SK-N-SH (cell line): ENCODE measurements around the gene TRAF7. TPM values are rescaled to one million over a fixed set of nuclear protein-coding genes. Genes with fewer than 3 reads are reported as not detected.

Source experiments
- CTCF ChIA-PET: fragments of 300-600, 350-600 bp; formaldehyde crosslinking; extraction: SDS; loops from one replicate; lab custom pipeline; 2021; lab: Yijun Ruan, JAX
- POLR2A ChIA-PET: fragments of 350-600 bp; sonication (Branson Sonifier 250); formaldehyde crosslinking; extraction: SDS; loops from one replicate; lab custom pipeline; 2020; ENCODE audit warnings: antibody characterized with exemption, inconsistent platforms; lab: Yijun Ruan, JAX
- DNase-seq: peaks from one replicate; pipeline ENCODE4 v3.0.0; 2012
- H2AFZ ChIP-seq: fragments of 200-600 bp; sonication (generic); 2 replicates; pipeline ENCODE4 v1.8.1; 2016; ENCODE audit warnings: antibody characterized with exemption, mild to moderate bottlenecking, low read depth
- H3F3A ChIP-seq: fragments of 200-600 bp; sonication (generic); replicated peaks from 2 replicates; pipeline ENCODE3; 2016; ENCODE audit warnings: antibody characterized with exemption, mild to moderate bottlenecking; ENCODE audit not compliant: insufficient read depth
- H3K27ac ChIP-seq, 2 experiments: fragments of 200-500 bp in 1 of 2; fragments of 200-600 bp in 1 of 2; sonication (Bioruptor generic) in 1 of 2; sonication (generic), shearing (Covaris generic) in 1 of 2; 2 replicates each; pipeline versions ENCODE4 v1.5.1 to v1.6.1; 2014 to 2016; ENCODE audit warnings: low read depth in 2 of 2, inconsistent platforms in 1 of 2, low read length in 1 of 2, mild to moderate bottlenecking in 1 of 2, mixed read lengths in 1 of 2
- H3K27me3 ChIP-seq: fragments of 200-600 bp; sonication (generic), shearing (Covaris generic); 2 replicates; pipeline ENCODE4 v1.6.1; 2016; ENCODE audit warnings: mixed run types; ENCODE audit not compliant: insufficient read depth
- H3K36me3 ChIP-seq, 2 experiments: fragments of 200-500 bp in 1 of 2; fragments of 200-600 bp in 1 of 2; sonication (Bioruptor generic) in 1 of 2; sonication (generic) in 1 of 2; replicated peaks in 1 of 2; 2 replicates each; pipeline versions ENCODE3 to v1.5.1; 2014 to 2016; ENCODE audit warnings: low read length in 1 of 2, mild to moderate bottlenecking in 1 of 2; ENCODE audit not compliant: insufficient read depth in 2 of 2, control insufficient read depth in 1 of 2
- H3K4me1 ChIP-seq, 2 experiments: fragments of 200-500 bp in 1 of 2; fragments of 200-600 bp in 1 of 2; sonication (Bioruptor generic) in 1 of 2; sonication (generic), shearing (Covaris generic) in 1 of 2; 2 replicates each; pipeline versions ENCODE4 v1.5.1 to v1.6.1; 2014 to 2016; ENCODE audit warnings: low read depth in 1 of 2, low read length in 1 of 2, mixed run types in 1 of 2; ENCODE audit not compliant: insufficient read depth in 2 of 2, control insufficient read depth in 1 of 2
- H3K4me2 ChIP-seq: fragments of 200-600 bp; sonication (generic), shearing (Covaris generic); 2 replicates; pipeline ENCODE4 v1.6.1; 2017; ENCODE audit warnings: mixed run types
- H3K4me3 ChIP-seq, 2 experiments: fragments of 200-500 bp in 1 of 2; fragments of 200-600 bp in 1 of 2; sonication (Bioruptor generic) in 1 of 2; sonication (generic), shearing (Covaris generic) in 1 of 2; 2 replicates each; pipeline versions ENCODE4 v1.5.1 to v1.8.1; 2014 to 2016; ENCODE audit warnings: low read depth in 2 of 2, inconsistent platforms in 1 of 2, low read length in 1 of 2, mild to moderate bottlenecking in 1 of 2, mixed read lengths in 1 of 2, moderate library complexity in 1 of 2
- H3K79me2 ChIP-seq: fragments of 200-600 bp; sonication (generic); 2 replicates; pipeline ENCODE4 v1.8.1; 2017; ENCODE audit warnings: mild to moderate bottlenecking; ENCODE audit not compliant: insufficient read depth
- H3K9ac ChIP-seq: fragments of 200-600 bp; sonication (generic); 2 replicates; pipeline ENCODE4 v1.6.1; 2017; ENCODE audit warnings: mixed run types
- H3K9me2 ChIP-seq: fragments of 200-600 bp; sonication (generic); 2 replicates; pipeline ENCODE4 v1.6.1; 2017; ENCODE audit warnings: mixed run types
- H3K9me3 ChIP-seq: fragments of 200-600 bp; sonication (generic); 2 replicates; pipeline ENCODE4 v1.6.1; 2017; ENCODE audit warnings: mixed run types, mild to moderate bottlenecking, moderate library complexity
- H4K20me1 ChIP-seq: fragments of 200-600 bp; sonication (generic); 2 replicates; pipeline ENCODE4 v1.6.1; 2017; ENCODE audit warnings: mild to moderate bottlenecking, mixed run types; ENCODE audit not compliant: insufficient read depth
- CHD2 ChIP-seq: fragments of 150-350 bp; IDR thresholded peaks from 2 replicates; pipeline ENCODE4 v1.6.1; 2018; ENCODE audit warnings: low read length; ENCODE audit not compliant: partially characterized antibody
- EP300 ChIP-seq, 2 experiments: IDR thresholded peaks; 2 replicates each; pipeline versions ENCODE4 v1.4.0 to v1.6.1; 2012; ENCODE audit warnings: borderline replicate concordance in 1 of 2, low read depth in 1 of 2, low read length in 1 of 2
- EZH2phosphoT487 ChIP-seq: fragments of 200-600 bp; sonication (generic); IDR thresholded peaks from 2 replicates; pipeline ENCODE4 v1.6.1; 2017; ENCODE audit warnings: low read depth, mixed run types, mild to moderate bottlenecking, antibody characterized with exemption, moderate library complexity, borderline replicate concordance
- FOSL2 ChIP-seq: IDR thresholded peaks from 2 replicates; pipeline ENCODE4 v1.4.0; 2012; ENCODE audit warnings: low read depth, mild to moderate bottlenecking, moderate library complexity, borderline replicate concordance
- GATA2 ChIP-seq: sonication (generic); formaldehyde crosslinking; IDR thresholded peaks from 2 replicates; pipeline ENCODE4 v1.5.0; 2020; ENCODE audit warnings: mild to moderate bottlenecking, missing genetic modification reagents
- IRF3 ChIP-seq: fragments of 150-350 bp; IDR thresholded peaks from 2 replicates; pipeline ENCODE4 v1.6.1; 2016; ENCODE audit warnings: mild to moderate bottlenecking, low read depth, low read length
- JUND ChIP-seq: IDR thresholded peaks from 2 replicates; pipeline ENCODE4 v1.4.0; 2012
- MXI1 ChIP-seq: IDR thresholded peaks from 2 replicates; pipeline ENCODE4 v1.6.1; 2012; ENCODE audit warnings: mild to moderate bottlenecking, low read depth, low read length, improper control_type of control experiment
- NFIC ChIP-seq: IDR thresholded peaks from 2 replicates; pipeline ENCODE4 v1.4.0; 2012; ENCODE audit warnings: borderline replicate concordance
- PBX3 ChIP-seq: IDR thresholded peaks from 2 replicates; pipeline ENCODE4; 2012
- RAD21 ChIP-seq: IDR thresholded peaks from 2 replicates; pipeline ENCODE4 v1.6.1; 2012; ENCODE audit warnings: mild to moderate bottlenecking, low read length
- RCOR1 ChIP-seq: fragments of 150-350 bp; IDR thresholded peaks from 2 replicates; pipeline ENCODE4 v1.6.1; 2017; ENCODE audit warnings: antibody characterized with exemption, low read length
- SMC3 ChIP-seq: IDR thresholded peaks from 2 replicates; pipeline ENCODE4 v1.6.1; 2012; ENCODE audit warnings: low read depth, low read length, improper control_type of control experiment
- TAF1 ChIP-seq: IDR thresholded peaks from 2 replicates; pipeline ENCODE4 v1.6.1; 2012; ENCODE audit warnings: low read depth, mild to moderate bottlenecking, low read length, moderate library complexity, borderline replicate concordance
- TCF12 ChIP-seq: IDR thresholded peaks from 2 replicates; pipeline ENCODE4 v1.4.0; 2012
- USF1 ChIP-seq: IDR thresholded peaks from 2 replicates; pipeline ENCODE4 v1.4.0; 2012; ENCODE audit warnings: low read depth, borderline replicate concordance
- ZBTB33 ChIP-seq: IDR thresholded peaks from 2 replicates; pipeline ENCODE4 v1.4.0; 2012; ENCODE audit warnings: low read depth, borderline replicate concordance
- WGBS: methylation state at CpG from one replicate; pipeline ENCODE4 v1.1.6; 2017; ENCODE audit warnings: low lambda C conversion rate; 5-methylcytosine and 5-hydroxymethylcytosine counted together
- polyA plus RNA-seq, 3 experiments: library from polyadenylated mRNA; depleted of rRNA; stranded (reverse); fragments of >200 nt; gene quantifications; 2 replicates each; pipeline ENCODE4 v1.2.3, GENCODE V29; 2012

The TRAF7 gene
- polyA plus RNA-seq, 1 of the 3 experiments (the other 2 are of a cell fraction), result 73.0 TPM

GRCh38 chr16:2205967-2206313 is 50.4 kb downstream of the TRAF7 start (continued):
- TF ChIP-seq ZBTB33 (no peak), TCF12 (no peak), USF1 (no peak)

- peaks cover 16% of the 10 kb centered on the region; the same call in 1 of the 2 replicates for H3K79me2 ChIP-seq
- H3K4me2 ChIP-seq, result peak overlapping the region; percentile 85
- no peaks in the 10 kb centered on the region for H3K9me3 ChIP-seq
- 64% methylated on average over 4 of the region's 18 CpGs for WGBS
- H3K27ac ChIP-seq, result peak overlapping the region in 1 of 2 experiments; percentile 97; a peak in 1 of 4 replicates
- peak overlapping the region; percentile 94 for H3K9ac ChIP-seq
- no peaks in the 10 kb centered on the region for H4K20me1 ChIP-seq
- peaks cover 0 to 28% of the 10 kb centered on the region in 2 experiments for H3K36me3 ChIP-seq
- H2AFZ ChIP-seq, result no peak overlapping the region
- peaks cover 0 to 23% of the 10 kb centered on the region in 2 experiments; a peak in 2 of 4 replicates for H3K4me1 ChIP-seq
- TF ChIP-seq PBX3, result no peak
- no peak for TF ChIP-seq SMC3
- TF ChIP-seq MXI1, result no peak
- no peak for TF ChIP-seq TCF12
- no peak for TF ChIP-seq JUND
- TF ChIP-seq TAF1, result no peak
- TF ChIP-seq EP300 (IDR thresholded peaks at IDR 0.05; ENCODE audit: borderline replicate concordance in 1 of 2, low read depth in 1 of 2, low read length in 1 of 2), result no peak
- TF ChIP-seq RCOR1, result no peak
- TF ChIP-seq IRF3, result no peak
- no peak for TF ChIP-seq RAD21
- no peak for TF ChIP-seq ZBTB33
- no peak for TF ChIP-seq EZH2phosphoT487
- TF ChIP-seq GATA2 (CRISPR knock-in tag), result no peak
- TF ChIP-seq CHD2, result no peak
- no peak for TF ChIP-seq NFIC
- TF ChIP-seq FOSL2, result no peak
- H3K4me3 ChIP-seq, result peak overlapping the region; percentile 75 to 76
- H3F3A ChIP-seq, result peaks cover 6% of the 10 kb centered on the region
- no peaks in the 10 kb centered on the region for H3K27me3 ChIP-seq
- ChIA-PET POLR2A (interaction anchor here (0.6 to 1.7 kb wide), 3 partner anchors 9 to 58 kb away, joined by 3 to 5 read pairs (median 3); partner anchors contain the start of genes RAB26 and TRAF7), CTCF (interaction anchor here (1.1 to 4.9 kb wide), 3 partner anchors 12 to 53 kb away, joined by 3 to 19 read pairs (median 6); partner anchors contain the start of gene ECI1)
- DNase-seq, result no peak
- no peaks in the 10 kb centered on the region for H3K9me2 ChIP-seq
These were observed 50.8 kb downstream of the TRAF7 start for GRCh38 chr16:2206420-2206779.
